GM18951 (cell line): ENCODE data around the gene CHID1.

ENCODE experiments used
- POLR2A ChIP-seq: IDR thresholded peaks from 4 replicates; pipeline ENCODE4 v1.6.1; 2011; ENCODE audit warnings: mild to moderate bottlenecking; ENCODE audit not compliant: insufficient read length, insufficient read depth; ENCODE audit errors: extremely low read depth
- in situ Hi-C: fragments of 300-500 bp; cut with MboI; formaldehyde crosslinking; loops from one replicate; pipeline ENCODE4 v1.12.0; 2022; ENCODE audit warnings: low sequenced_read_pairs, mixed read lengths, inconsistent platforms; ENCODE audit not compliant: unreplicated experiment

CHID1 gene

GRCh38 chr11:895331-896110 lies 15.1 kb downstream of the CHID1 start:
- TF ChIP-seq POLR2A, result no peak
- in situ Hi-C loops, result loop anchor here (25.0 kb wide), 1 partner anchor 142 kb away; the partner anchor contains the start of gene MUC6

- in situ Hi-C loops, result loop anchor here (25.0 kb wide), 1 partner anchor 143 kb away; the partner anchor contains the start of gene MUC6
- no peak for TF ChIP-seq POLR2A
These were observed 15.9 kb downstream of the CHID1 start for GRCh38 chr11:894575-895201.

DNA sequence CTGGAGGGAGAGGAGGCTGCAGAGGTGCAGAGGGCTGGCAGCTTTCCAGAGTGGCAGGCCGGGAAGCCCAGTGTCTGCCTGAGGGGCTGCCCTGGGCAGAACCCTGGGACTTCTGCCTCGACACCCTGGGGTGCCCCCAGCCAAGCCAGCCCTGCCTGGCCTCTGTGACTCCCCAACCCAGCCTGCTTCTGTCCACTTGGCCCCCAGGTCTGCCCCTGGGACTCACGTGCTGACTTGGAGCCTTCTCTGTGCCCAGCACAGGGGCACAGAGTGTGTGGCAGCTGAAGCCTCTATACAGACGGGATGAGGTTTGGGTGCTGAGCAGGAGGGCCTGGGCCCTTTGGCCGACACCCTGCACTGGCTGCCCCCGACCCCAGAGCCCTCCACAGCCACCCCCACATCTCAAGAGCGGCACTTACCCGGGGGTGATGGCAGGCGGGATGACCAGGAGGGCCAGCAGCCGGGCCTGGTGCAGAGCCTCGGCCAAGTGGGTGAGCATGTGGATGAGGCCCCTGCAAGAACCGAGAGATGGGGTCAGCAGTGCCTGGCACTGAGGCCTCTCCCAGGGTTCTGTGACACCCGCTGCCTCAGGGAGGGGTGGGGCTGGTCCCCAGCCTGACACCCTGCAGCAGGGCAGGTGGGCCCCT lies 17.5 kb downstream of the CHID1 start:
- no peak for TF ChIP-seq POLR2A
- in situ Hi-C loops, result loop anchor here (25.0 kb wide), 1 partner anchor 144 kb away; the partner anchor contains the start of gene MUC6

- no peak for TF ChIP-seq POLR2A
- in situ Hi-C loops, result loop anchor here (25.0 kb wide), 1 partner anchor 146 kb away; the partner anchor contains the start of gene MUC6
These were observed 19.6 kb downstream of the CHID1 start for GRCh38 chr11:890794-891540.

DNA sequence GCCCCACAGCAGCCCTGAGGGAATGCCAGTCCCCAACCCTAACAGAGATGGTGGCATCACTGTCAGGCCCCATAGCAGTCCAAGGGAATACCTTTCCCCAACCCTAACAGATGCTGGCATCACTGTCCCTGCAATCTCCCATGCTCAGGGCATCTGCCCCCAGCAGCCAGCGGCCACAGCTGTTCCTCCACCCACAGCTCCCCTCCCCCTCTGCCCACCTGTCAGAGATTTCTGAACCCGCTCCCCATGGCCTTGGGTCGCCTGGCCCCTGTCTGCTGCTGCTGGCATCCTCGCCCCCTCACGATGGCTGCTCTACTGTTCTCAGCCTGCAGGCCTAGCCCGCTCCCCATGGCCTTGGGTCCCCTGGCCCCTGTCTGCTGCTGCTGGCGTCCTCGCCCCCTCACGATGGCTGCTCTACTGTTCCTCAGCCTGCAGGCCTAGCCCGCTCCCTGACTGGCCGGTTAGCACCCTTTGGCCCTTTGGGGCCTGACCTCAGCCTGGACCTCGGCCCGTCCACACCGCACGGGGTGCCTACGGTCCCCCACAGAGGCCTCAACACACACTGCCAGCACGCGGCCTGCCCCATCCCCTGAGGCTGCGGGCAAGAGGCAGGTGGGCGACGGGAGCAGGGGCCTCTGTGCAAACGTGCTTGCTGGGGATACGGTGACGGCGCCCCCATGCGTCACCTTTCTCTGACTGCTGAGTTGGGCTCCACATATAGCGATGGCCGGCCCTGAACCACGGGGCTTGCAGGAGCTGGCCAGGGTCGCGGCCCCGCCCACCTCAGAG lies 20.7 kb downstream of the CHID1 start:
- in situ Hi-C loops, result loop anchor here (25.0 kb wide), 1 partner anchor 147 kb away; the partner anchor contains the start of gene MUC6
- no peak for TF ChIP-seq POLR2A

GRCh38 chr11:889257-889656 lies 21.4 kb downstream of the CHID1 start:
- TF ChIP-seq POLR2A, result no peak
- in situ Hi-C loops, result loop anchor here (25.0 kb wide), 1 partner anchor 148 kb away; the partner anchor contains the start of gene MUC6

- in situ Hi-C loops, result loop anchor here (25.0 kb wide), 1 partner anchor 149 kb away; the partner anchor contains the start of gene MUC6
These were observed 22.0 kb downstream of the CHID1 start for GRCh38 chr11:888310-889212.

DNA sequence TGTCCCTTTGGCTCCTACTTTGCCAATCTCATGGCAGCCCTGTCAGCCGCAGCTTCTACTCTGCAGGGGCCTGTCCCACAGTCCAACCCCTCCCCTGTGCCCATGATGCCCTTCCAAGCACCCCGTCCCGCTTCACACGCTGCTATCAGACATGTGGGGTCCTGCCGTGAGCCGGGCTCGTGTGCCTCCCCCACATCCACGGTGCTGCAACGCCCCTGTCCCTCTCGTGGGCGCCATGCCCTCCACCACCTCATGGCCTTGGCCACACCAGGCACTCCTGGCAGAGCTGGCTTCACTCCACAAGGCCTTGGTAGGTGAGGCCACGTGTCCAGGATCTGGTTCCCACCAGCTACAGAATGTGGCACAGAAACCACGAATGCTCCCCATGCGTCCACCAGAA lies 23.0 kb downstream of the CHID1 start:
- in situ Hi-C loops, result loop anchor here (25.0 kb wide), 1 partner anchor 150 kb away; the partner anchor contains the start of gene MUC6

More at GRCh38 chr11:888310-889212, 22.0 kb downstream of the CHID1 start:
- TF ChIP-seq POLR2A, result no peak

DNA sequence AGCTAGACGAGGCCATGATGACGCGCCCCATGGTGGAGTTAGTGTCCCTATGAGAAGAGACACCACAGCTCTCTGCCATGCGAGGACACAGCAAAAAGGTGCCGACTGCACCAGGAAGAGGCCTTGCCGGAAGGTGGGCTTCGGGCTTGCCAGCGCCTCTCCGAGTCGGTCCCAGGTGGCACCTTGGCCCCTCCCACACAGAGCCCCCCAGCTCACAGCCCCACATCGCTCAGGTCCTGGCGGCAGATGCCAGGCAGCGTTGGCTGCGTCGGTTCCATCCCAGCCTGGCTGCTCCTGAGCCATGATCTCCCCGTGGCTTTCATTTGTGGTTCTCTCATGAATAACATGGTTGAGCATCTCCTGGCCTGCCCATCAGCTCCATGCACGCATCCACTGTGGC lies 24.0 kb downstream of the CHID1 start:
- no peak for TF ChIP-seq POLR2A
- in situ Hi-C loops, result loop anchor here (25.0 kb wide), 1 partner anchor 151 kb away; the partner anchor contains the start of gene MUC6

More for the DNA sequence above, 23.0 kb downstream of the CHID1 start:
- no peak for TF ChIP-seq POLR2A

DNA sequence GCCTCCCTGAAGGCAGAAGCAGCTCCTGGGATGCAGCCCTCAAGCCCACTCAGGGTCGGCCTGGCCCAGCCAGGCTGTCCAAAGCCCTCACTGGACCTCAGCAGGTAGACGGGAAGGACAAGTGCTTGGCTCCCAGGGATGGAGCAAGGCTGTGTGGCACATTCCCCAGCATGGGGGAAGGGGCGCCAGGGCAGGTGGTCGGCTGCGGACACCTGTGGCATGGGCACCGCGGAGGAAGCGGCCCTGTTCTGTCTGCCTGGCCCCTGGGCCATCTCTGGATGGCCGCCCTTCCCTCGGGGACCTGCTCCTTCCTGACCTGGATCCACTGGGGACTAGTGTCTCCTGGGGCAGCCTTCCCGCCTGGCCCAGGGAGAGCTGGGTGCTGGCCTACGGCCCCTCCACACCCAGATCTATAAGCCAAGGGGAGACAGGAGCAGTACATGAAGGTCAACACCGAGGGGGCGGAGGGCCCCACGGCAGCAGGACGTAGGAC lies 26.0 kb downstream of the CHID1 start:
- TF ChIP-seq POLR2A, result no peak
- in situ Hi-C loops, result loop anchor here (25.0 kb wide), 1 partner anchor 153 kb away; the partner anchor contains the start of gene MUC6
